Activated naive CD8-positive, alpha-beta T cell treated with anti-CD3 and anti-CD28 coated beads, Interleukin-2, amount 50 U/mL, for 24 hours (primary cell): ENCODE measurements around the gene FBXO42.
"Not testable (repeated sequence)": the region's sequence is repeated elsewhere in the genome, so short reads cannot be mapped to it uniquely, and the experiment has no call there.

Experiments used
- ATAC-seq: fragments of 150-1000 bp; cut with Tn5 transposase; one replicate; pipeline ENCODE4 v1.10.0; 2021
- DNase-seq: peaks from one replicate; pipeline ENCODE4 v3.0.0; 2021
- H3K27ac Mint-ChIP-seq: one replicate; pipeline ENCODE4 v1.8.0; 2021; ENCODE audit warnings: mild to moderate bottlenecking, mixed read lengths
- H3K27me3 Mint-ChIP-seq: one replicate; pipeline ENCODE4 v1.8.0; 2021; ENCODE audit warnings: mixed read lengths
- H3K36me3 Mint-ChIP-seq: one replicate; pipeline ENCODE4 v1.8.0; 2021; ENCODE audit warnings: low read depth, mixed read lengths
- H3K4me1 Mint-ChIP-seq: one replicate; pipeline ENCODE4 v1.8.0; 2021; ENCODE audit warnings: mixed read lengths
- H3K4me3 Mint-ChIP-seq: one replicate; pipeline ENCODE4 v1.8.0; 2021; ENCODE audit warnings: mild to moderate bottlenecking, moderate library complexity, mixed read lengths
- H3K9me3 Mint-ChIP-seq: one replicate; pipeline ENCODE4 v1.8.0; 2021; ENCODE audit warnings: mixed read lengths

FBXO42 gene

DNA sequence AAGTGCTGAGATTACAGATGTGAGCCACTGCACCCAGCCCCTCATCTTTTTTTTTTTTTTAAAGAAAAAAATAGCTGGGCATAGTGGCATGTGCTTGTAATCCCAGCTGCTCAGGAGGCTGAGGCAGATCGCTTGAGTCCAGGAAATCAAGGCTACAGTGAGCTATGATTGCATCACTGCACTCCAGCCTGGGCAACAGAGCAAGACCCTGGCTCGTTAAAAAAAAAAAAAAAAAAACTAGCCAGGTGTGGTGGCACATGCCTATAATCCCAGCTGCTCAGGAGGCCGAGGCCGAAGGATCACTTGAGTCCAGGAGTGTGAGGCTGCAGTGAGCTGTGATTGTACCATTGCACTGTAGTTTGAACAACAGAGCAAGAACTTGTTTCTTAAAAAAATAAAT, 28.6 kb upstream of the FBXO42 start:
- ATAC-seq (no peak), DNase-seq (no peak)
- Mint-ChIP-seq H3K27ac (no peak overlapping the region), H3K27me3 (no peaks in the 10 kb centered on the region), H3K36me3 (peaks cover 14% of the 10 kb centered on the region), H3K4me1 (peaks cover 52% of the 10 kb centered on the region), H3K9me3 (no peaks in the 10 kb centered on the region), H3K4me3 (no peak overlapping the region)

DNA sequence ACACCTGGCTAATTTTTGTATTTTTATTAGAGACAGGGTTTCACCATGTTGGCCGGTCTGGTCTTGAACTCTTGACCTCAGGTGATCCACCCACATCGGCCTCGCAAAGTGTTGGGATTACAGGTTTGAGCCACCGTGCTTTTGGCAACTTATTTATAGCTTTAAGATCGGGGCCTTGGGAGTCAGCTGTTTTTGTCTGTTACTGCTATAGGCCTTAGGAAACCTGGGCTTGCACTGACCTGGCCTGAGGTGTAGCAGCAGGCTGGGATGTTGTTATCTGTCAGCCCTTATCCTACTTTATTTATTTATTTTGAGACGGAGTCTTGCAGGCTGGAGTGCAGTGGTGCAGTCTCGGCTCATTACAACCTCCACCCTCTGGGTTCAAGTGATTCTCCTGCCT, 26.2 kb upstream of the FBXO42 start:
- H3K4me3 Mint-ChIP-seq = no peak overlapping the region
- DNase-seq (no peak), ATAC-seq (no peak)
- H3K27ac Mint-ChIP-seq = no peak overlapping the region
- no peaks in the 10 kb centered on the region for H3K27me3 Mint-ChIP-seq
- no peaks in the 10 kb centered on the region for H3K9me3 Mint-ChIP-seq
- H3K4me1 Mint-ChIP-seq = peaks cover 56% of the 10 kb centered on the region
- peaks cover 16% of the 10 kb centered on the region for H3K36me3 Mint-ChIP-seq

DNA sequence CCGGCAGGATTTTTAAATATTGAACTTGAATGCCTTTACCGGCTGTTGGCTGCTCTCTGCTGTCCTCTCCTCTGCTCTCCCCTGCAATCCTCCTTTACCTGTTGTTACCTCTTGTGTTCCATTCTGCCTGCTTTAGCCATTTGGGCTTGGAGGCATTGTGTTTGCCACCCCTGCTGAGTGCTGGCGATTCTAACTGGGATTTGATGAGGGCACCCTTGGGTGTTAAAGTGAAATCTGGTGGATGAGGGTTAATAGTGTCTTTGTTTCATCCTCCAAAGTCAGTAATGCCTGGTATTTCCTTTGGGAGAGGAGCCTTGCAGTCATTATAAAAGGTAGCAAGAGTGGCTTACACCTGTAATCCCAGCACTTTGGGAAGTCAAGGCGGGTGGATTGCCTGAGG, 24.7 kb upstream of the FBXO42 start:
- no peak overlapping the region for H3K27ac Mint-ChIP-seq
- ATAC-seq (no peak), DNase-seq (no peak)
- no peaks in the 10 kb centered on the region for H3K9me3 Mint-ChIP-seq
- H3K36me3 Mint-ChIP-seq = peaks cover 25% of the 10 kb centered on the region
- no peak overlapping the region for H3K4me3 Mint-ChIP-seq
- H3K4me1 Mint-ChIP-seq = peaks cover 61% of the 10 kb centered on the region
- H3K27me3 Mint-ChIP-seq = no peaks in the 10 kb centered on the region

DNA sequence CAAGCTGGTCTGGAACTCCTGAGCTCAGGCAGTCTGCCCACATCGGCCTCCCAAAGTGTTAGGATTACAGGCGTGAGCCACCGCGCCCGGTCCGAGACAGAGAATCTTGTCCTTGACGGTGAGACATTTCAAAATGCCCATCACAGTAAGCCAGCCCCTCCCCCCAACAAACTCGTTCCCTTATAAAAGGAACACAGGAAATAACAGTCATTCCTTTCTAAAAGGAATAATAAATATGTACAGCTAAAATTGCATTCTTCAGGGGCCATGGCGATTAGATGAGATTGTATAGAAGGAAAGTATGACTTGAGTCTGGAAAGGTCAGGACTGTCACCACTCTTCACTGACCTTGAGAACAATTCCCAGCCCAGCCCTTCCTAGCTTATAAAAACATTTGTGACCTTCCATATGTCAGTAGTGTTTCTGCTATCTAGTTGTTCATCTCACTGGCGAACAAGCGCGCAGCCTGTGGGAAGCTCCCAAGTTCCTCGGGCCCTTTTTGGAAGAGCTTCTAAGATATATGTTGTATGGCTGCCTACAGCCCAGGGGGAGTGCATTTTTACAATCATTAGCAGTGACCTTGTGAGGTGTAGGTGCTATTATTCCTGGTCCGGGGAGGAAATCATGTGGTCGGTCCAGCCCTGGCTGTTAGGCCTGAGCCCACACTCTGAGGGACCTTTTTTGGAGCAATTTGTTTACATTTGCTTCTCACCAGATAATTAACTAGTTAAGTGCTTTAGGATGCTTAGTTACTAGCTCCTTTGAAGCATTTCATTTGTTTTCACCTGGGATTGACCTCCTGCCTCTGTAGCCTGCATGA, 23.5 kb upstream of the FBXO42 start:
- no peak for DNase-seq
- Mint-ChIP-seq H3K36me3 (peaks cover 27% of the 10 kb centered on the region), H3K27me3 (no peaks in the 10 kb centered on the region), H3K27ac (no peak overlapping the region), H3K9me3 (no peaks in the 10 kb centered on the region), H3K4me1 (peaks cover 69% of the 10 kb centered on the region), H3K4me3 (no peak overlapping the region)
- peak; percentile 25 for ATAC-seq

DNA sequence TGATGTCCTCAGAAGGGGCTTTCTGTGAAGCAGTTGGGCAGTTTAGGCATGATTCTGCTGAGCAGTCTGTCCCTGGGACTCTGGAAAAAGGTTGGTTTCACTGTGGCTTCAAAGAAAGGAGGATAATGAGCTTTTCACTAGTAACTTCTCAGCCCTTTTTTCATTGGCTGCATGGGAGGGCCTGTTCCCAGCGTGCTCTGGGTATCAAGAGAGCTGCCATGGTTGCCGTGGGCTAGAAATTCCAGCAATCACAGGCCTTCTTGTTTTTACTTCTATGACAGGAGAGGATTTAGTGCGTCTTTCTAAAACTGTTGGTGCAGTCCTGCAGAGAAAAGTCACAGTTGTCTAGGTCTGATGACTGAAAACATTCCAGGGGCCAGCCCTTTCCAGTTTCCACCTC, 22.0 kb upstream of the FBXO42 start:
- Mint-ChIP-seq H3K27me3 (no peaks in the 10 kb centered on the region), H3K27ac (peak overlapping the region; percentile 78), H3K4me3 (no peak overlapping the region), H3K4me1 (peaks cover 77% of the 10 kb centered on the region), H3K36me3 (peaks cover 26% of the 10 kb centered on the region), H3K9me3 (no peaks in the 10 kb centered on the region)
- no peak for ATAC-seq
- no peak for DNase-seq

DNA sequence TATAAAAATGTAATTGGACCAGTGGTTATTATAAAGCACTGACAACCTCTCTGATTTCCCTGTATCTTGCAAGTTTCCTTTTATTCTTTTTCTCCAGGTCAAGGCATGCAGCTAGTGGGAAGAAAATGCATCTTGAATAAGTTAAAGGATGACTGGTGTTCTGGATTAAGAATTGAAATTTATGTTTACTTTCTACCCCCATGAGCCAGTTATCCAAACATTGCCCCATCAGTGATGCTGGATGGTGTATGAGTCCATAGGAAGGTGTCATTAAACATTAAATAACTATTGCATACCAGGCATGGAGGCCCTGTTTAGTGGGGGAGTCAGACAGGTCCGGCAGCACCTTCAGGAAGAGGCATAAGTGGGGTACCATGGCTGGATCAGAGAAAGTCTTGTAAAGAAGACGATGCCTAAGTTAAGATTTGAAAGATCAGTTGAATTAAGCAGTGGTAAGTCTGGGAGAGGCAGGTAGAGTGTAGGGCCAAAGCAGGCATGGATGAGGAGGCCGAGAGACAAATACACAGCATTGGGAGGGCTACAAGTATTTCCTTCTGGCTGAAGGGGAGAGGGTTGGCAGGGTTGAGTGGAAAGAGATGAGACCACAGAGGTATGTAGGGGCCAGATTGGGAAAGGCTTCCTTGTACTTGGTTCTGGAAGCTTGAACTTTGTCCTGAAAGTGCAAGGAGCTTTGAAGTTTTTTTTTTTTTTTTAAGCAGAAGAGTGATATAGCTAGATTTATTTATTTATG, 20.4 kb upstream of the FBXO42 start:
- Mint-ChIP-seq H3K36me3 (peaks cover 34% of the 10 kb centered on the region), H3K4me1 (peaks cover 82% of the 10 kb centered on the region), H3K4me3 (peak overlapping the region; percentile 55), H3K9me3 (no peaks in the 10 kb centered on the region), H3K27me3 (no peaks in the 10 kb centered on the region), H3K27ac (peak overlapping the region; percentile 74)
- ATAC-seq (no peak), DNase-seq (no peak)

DNA sequence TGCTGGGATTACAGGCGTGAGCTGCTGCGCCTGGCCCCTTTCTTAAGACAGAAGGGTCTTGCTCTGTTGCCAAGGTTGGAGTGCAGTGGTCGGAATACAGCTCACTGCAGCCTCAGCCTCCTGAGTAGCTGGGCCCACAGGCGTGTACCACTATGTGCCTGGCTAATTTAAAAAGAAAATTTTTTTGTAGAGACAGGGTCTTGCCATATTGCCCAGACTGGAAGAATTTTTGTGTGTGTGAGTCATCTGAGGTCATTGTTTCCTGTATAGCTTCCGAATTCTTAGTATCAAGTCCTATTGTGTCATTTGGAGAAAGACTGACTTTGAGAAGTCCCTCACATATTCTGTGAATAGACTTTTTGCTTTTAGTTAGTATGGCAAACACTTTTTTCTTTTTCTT, 19.4 kb upstream of the FBXO42 start:
- Mint-ChIP-seq H3K27ac (peak overlapping the region; percentile 74), H3K36me3 (peaks cover 31% of the 10 kb centered on the region), H3K4me3 (peak overlapping the region; percentile 55), H3K27me3 (no peaks in the 10 kb centered on the region), H3K4me1 (peaks cover 76% of the 10 kb centered on the region), H3K9me3 (no peaks in the 10 kb centered on the region)
- DNase-seq = no peak
- peak; percentile 14 for ATAC-seq

DNA sequence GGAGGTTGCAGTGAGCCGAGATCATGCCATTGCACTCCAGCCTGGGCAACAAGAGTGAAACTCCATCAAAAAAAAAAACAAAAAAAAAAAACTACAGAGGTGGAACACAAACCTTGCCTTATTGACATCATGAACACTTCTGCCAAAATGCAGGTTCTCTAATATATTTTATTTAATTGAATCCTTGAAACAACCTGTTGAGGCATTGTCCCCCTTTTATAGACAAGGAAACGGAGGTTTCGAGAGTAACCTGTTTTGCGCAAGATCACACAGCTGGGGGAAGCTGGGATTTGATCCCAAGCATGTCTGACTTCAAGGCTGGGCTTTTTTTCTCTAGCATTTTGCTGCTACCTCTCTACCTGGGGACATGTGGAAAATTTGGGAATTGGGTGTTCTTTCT, 17.5 kb upstream of the FBXO42 start:
- H3K4me1 Mint-ChIP-seq = peaks cover 62% of the 10 kb centered on the region

DNA sequence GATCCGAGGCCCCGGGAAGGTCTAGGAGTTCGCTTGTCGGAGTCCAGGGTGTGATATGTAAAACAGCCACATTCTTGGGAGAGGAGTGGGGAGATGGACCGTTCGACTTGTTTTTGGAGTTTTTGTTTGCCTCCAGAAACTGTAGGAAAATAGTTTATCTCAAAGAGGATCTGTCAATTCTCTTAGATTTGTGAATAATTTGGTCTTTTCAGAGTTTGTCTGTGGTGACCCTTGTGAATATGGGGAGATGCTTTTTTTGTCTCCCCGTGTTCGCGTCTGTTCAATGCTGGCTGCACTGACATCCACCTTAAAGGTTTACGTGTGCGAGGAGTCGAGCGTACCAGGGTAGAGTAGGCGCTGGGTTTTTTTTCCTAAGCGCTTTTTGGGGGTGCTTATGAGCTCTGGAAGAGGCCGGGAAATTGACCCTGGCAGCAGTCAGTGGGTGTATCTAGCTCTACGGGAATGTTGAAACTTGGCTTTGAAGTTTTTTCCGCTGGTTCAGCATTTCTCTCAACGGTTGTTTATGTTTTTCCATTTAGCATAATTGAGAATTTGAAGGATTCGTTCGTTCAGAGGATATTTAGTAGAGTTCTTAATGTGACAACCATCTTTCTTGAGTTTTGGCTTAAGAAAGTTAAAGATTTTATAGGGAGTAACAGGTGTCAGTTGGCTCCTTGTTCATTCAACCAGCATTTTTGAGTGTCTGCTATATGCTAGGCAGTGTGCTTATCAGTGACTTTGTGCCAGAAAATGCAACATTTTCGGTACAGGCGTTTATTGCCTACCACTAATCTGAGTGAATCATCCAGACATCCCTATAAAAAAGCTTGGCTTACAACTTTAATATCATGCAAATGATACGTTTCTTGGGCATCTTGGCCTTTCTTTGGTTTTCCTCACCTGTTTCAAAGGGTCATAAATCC, 15.9 kb upstream of the FBXO42 start:
- H3K36me3 Mint-ChIP-seq = peaks cover 26% of the 10 kb centered on the region
- peaks cover 52% of the 10 kb centered on the region for H3K4me1 Mint-ChIP-seq
- peak overlapping the region; percentile 97 for H3K4me3 Mint-ChIP-seq
- no peaks in the 10 kb centered on the region for H3K9me3 Mint-ChIP-seq
- no peaks in the 10 kb centered on the region for H3K27me3 Mint-ChIP-seq
- DNase-seq (no peak), ATAC-seq (no peak)
- peak overlapping the region; percentile 99 for H3K27ac Mint-ChIP-seq

More for the DNA sequence above, 17.5 kb upstream of the FBXO42 start:
- H3K9me3 Mint-ChIP-seq = no peaks in the 10 kb centered on the region
- no peak for ATAC-seq
- no peaks in the 10 kb centered on the region for H3K27me3 Mint-ChIP-seq
- H3K36me3 Mint-ChIP-seq = peaks cover 31% of the 10 kb centered on the region
- no peak overlapping the region for H3K27ac Mint-ChIP-seq
- H3K4me3 Mint-ChIP-seq = peak overlapping the region; percentile 97
- no peak for DNase-seq

DNA sequence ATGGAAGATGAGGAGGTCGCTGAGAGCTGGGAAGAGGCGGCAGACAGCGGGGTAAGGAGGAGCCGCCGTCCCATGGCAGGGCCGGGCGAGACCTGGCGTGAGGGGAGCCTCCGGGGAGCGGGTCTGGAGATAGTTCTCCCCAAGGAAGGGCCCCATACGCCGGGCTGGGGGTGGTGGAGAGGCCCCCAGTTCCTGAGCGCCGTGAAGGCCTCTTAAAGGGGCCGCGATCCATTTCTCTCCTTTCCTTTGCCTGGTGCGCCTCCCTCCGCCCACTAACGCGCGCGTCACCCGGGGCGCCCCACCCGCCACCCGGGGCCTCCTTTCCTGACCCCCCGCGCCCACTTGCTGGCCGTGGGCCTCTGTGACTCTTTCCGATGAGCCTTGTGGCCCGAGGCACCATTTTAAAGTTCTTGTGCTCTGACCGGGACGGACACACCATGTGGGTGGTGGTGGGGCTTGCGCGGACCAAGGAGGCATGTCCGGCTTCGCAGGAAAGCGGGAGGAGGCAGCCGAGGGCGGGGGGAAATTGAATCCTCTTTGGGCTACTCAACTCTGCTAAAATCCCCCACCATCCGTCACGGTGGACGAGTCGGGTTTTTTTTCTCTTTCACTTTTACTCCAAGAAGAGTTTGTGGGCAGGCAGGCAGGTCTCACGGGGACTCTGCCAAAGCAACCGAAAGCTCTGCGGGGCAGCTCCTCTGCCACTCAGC, 15.1 kb upstream of the FBXO42 start:
- Mint-ChIP-seq H3K4me1 (peaks cover 45% of the 10 kb centered on the region), H3K4me3 (peak overlapping the region; percentile 97), H3K27ac (peak overlapping the region; percentile 99), H3K27me3 (no peaks in the 10 kb centered on the region), H3K9me3 (no peaks in the 10 kb centered on the region), H3K36me3 (peaks cover 20% of the 10 kb centered on the region)
- DNase-seq = peak; percentile 88
- peak; percentile 74 for ATAC-seq

DNA sequence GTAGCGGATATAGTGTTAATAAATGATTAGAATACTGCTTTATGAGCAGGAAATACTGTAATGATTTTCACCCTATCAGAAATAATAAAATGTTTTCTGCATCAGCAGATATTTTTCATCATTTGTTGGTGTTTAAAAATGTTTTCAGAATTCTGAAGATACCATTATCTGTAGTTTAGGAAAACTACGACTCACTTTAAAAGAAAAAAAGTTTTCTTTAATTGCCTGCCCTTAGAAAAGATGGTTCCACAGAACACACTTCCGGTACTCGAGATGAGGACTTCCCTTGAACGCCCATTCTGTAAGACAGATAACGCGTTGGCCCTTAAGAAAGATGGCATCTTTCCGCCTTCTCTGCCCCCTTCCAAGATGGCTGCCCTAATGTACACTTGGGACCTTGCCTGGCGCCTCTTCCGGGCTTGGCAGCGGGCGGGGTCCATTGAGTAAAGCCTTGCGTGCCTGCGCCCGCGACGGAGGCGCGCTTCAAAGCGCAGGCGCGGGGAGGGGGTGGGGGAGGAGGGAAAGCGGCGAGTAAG, 14.5 kb upstream of the FBXO42 start, which contains the start of gene SZRD1:
Gene SZRD1 (plus strand): TSS at position 521 of the 536 bp plus-strand sequence. CDS start 16 bp downstream, outside the sequence.
- peaks cover 39% of the 10 kb centered on the region for H3K4me1 Mint-ChIP-seq
- DNase-seq (peak; percentile 91), ATAC-seq (peak; percentile 86)
- peaks cover 14% of the 10 kb centered on the region for H3K36me3 Mint-ChIP-seq
- H3K27me3 Mint-ChIP-seq = no peaks in the 10 kb centered on the region
- H3K9me3 Mint-ChIP-seq = no peaks in the 10 kb centered on the region
- peak within 1 kb of the TSS; percentile 97 for H3K4me3 Mint-ChIP-seq
- peak within 1 kb of the TSS; percentile 99 for H3K27ac Mint-ChIP-seq

DNA sequence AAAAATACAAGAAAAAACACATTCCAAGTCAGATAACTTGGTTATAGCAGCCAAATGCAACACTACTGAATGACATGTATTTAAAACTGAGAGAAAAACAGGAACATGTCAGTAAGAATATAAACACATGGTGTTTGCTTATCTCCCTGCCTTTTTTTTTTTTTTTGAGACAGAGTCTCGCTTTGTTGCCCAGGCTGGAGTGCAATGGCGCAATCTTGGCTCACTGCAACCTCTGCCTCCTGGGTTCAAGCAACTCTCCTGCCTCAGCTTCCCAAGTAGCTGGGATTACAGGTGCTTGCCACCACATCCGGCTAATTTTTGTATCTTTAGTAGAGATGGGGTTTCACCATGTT, 12.8 kb upstream of the FBXO42 start:
- not testable (repeated sequence) for ATAC-seq, H3K27ac Mint-ChIP-seq, H3K27me3 Mint-ChIP-seq, H3K9me3 Mint-ChIP-seq, DNase-seq, H3K36me3 Mint-ChIP-seq, H3K4me3 Mint-ChIP-seq
- H3K4me1 Mint-ChIP-seq = peaks cover 25% of the 10 kb centered on the region

DNA sequence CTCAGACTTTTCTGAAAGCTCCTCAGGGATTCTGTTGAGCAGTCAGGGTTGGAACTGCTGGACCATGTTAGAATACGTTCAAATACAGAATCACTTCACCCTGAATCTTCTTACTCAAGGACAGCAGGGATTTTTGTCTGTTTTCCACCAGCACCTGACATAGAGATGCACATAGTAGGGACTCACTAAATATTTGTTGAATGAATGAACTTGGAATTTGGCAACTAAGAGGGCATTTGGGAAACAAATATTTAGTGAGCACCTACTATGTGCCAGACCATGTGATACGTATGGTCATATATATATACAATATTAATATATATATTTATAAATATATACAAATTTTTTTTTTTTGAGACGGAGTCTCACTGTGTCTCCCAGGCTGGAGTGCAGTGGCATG, 4.6 kb upstream of the FBXO42 start:
- DNase-seq (no peak), ATAC-seq (no peak)
- Mint-ChIP-seq H3K4me3 (no peak overlapping the region), H3K27ac (no peak overlapping the region), H3K4me1 (peaks cover 10% of the 10 kb centered on the region), H3K27me3 (no peaks in the 10 kb centered on the region), H3K36me3 (no peaks in the 10 kb centered on the region), H3K9me3 (no peaks in the 10 kb centered on the region)

DNA sequence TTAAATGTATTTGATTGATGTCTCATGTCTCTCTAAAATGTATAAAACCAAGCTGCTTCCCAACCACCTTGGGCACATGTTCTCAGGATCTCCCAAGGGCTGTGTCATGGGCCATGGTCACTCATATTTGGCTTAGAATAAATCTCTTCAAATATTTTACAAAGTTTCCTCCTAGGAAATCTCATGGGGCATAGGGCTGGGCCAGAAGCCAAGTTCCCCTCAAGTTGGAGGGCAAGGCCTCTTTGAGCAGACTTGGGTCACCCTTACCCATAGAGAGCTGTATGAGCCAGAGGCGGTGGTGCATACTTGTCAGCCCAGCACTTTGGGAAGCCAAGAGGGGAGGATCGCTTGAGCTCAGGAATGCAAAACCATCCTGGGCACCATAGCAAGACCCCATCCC, 2.3 kb upstream of the FBXO42 start:
- Mint-ChIP-seq H3K27me3 (no peaks in the 10 kb centered on the region), H3K27ac (no peak overlapping the region), H3K36me3 (peaks cover 2% of the 10 kb centered on the region), H3K4me1 (peaks cover 26% of the 10 kb centered on the region), H3K4me3 (no peak overlapping the region), H3K9me3 (no peaks in the 10 kb centered on the region)
- ATAC-seq (no peak), DNase-seq (no peak)
